ENCODE measurements around the gene NTF4.
"Not testable (repeated sequence)": the region's sequence is repeated elsewhere in the genome, so short reads cannot be mapped to it uniquely, and the experiment has no call there.

DNA sequence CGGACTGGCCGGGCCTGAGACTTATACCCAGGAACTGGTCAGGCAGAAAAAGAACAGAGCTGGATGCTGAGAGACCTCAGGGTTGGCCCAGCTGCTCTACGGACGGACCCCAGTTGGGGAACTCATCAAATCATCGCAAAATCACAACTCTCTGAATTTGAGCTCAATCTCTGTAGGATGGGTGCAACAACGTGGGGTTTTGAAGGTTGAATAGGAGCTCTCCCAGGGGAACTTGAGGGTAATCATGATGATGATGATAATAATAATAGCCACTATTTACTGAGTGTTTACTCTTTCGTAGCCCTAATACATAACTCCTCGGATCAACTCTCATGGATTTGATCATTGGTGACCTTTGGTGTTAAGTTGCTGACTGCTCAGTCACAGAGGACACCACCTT is 34.3 kb downstream of the NTF4 start:
- TF ChIP-seq EZH2 (IDR thresholded peaks at IDR 0.05); FOXP2 (optimal IDR thresholded peaks at IDR 0.05; ENCODE audit: control extremely low read depth, extremely low read length, insufficient read depth): not testable (repeated sequence)
